GM13977 (cell line): Measurements from ENCODE around the gene WWOX.

Source experiments
- DNase-seq: peaks from one replicate; pipeline ENCODE4 v3.0.0; 2012; ENCODE audit warnings: low spot score
- in situ Hi-C: fragments of 300-500 bp; cut with MboI; formaldehyde crosslinking; loops from one replicate; pipeline ENCODE4 v1.12.0; 2022; ENCODE audit warnings: low sequenced_read_pairs, low pct_unique_long_range_greater_than_20kb, mixed read lengths, inconsistent platforms; ENCODE audit not compliant: unreplicated experiment
- TF ChIP-seq, protein P1 (sequence below): IDR thresholded peaks from 2 replicates; pipeline ENCODE4 v1.5.1; 2012; ENCODE audit warnings: mild to moderate bottlenecking, control low read depth; ENCODE audit not compliant: insufficient read depth; ENCODE audit errors: extremely low read depth, missing control alignments

WWOX gene

GRCh38 chr16:78900044-78900811 lies 800.8 kb downstream of the WWOX start:
- in situ Hi-C loops = no loop called here
- TF ChIP-seq, protein P1, sequence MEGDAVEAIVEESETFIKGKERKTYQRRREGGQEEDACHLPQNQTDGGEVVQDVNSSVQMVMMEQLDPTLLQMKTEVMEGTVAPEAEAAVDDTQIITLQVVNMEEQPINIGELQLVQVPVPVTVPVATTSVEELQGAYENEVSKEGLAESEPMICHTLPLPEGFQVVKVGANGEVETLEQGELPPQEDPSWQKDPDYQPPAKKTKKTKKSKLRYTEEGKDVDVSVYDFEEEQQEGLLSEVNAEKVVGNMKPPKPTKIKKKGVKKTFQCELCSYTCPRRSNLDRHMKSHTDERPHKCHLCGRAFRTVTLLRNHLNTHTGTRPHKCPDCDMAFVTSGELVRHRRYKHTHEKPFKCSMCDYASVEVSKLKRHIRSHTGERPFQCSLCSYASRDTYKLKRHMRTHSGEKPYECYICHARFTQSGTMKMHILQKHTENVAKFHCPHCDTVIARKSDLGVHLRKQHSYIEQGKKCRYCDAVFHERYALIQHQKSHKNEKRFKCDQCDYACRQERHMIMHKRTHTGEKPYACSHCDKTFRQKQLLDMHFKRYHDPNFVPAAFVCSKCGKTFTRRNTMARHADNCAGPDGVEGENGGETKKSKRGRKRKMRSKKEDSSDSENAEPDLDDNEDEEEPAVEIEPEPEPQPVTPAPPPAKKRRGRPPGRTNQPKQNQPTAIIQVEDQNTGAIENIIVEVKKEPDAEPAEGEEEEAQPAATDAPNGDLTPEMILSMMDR = no peak
- no peak for DNase-seq

DNA sequence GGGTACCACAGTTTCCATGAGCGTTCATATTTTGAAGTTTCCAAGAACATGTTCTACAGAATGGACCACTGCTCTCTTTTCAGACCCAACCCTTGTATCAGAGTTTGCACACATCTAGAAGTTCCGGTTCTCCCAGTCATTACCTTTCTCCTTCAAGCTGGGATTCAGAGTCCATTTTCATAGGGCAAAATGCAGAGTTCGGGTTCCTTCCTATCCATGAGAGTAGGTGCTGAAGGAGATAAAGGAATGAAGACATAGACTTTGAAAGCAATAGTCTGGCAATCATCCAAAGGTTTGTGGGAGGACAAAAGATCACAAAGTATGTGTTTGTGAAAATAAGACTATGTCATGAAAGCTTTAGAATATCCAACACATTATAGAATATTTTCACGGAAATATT lies 801.5 kb downstream of the WWOX start:
- no peak for DNase-seq
- in situ Hi-C loops = no loop called here
- TF ChIP-seq, protein P1 = no peak

DNA sequence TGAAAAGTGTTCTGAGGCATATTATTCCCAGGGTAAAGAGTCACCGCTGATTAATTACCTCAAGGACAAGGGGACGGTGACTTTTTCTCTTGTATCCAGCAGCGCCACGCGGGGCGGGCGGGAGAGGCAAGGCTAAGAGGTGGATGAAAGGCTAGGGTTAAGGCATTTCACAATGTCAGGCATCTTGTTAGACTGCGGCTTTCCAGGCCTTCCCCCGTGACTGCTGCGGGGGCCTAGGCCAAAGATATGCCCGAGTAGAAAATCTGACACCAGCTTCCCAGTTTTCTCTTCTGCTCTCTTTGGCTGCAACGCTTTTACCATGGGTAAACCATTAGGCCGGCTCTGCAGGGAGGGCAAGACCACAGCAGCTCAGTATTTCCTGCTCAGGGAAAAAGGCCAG lies 802.9 kb downstream of the WWOX start:
- TF ChIP-seq, protein P1 = no peak
- in situ Hi-C loops = no loop called here
- DNase-seq = no peak

DNA sequence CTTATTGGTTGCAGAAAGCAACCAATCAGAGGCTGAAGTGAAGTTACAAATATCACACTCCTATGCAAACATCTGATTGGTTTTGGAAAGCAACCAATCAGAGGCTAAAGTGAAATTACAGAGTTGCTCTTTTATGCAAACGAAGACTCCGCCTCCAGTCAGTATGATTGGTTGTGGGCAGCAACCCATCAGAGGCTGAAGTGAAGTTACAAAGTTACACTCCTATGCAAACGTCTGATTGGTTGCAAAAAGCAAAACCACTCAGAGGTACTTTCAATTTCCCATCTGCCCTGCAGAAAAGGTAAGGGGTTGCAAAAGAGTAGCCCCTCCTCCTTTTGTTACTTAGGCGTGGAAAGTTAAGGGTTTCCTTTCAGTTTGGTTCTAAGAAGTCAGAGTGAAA lies 803.8 kb downstream of the WWOX start:
- in situ Hi-C loops = no loop called here
- TF ChIP-seq, protein P1 = no peak
- DNase-seq = no peak

DNA sequence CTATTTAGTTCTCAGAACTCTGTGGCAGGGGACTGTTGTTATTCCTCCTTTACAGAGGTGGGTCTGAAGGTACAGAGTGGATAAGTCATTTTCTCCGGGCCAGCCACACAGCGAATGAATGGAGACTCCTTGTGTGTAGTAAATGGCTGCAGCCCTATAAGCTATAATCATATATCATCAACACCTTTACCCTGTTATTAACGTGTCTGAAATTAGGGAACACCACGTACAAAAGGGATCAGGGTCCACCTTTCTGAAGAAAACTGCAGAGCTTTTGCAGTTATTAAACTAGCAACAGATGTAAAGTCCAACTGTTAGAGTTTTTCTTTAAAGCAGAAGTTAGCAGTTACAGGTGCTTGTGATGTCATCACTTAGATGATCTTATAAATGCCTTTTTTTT lies 804.4 kb downstream of the WWOX start:
- no peak for DNase-seq
- in situ Hi-C loops = no loop called here
- TF ChIP-seq, protein P1 = no peak

DNA sequence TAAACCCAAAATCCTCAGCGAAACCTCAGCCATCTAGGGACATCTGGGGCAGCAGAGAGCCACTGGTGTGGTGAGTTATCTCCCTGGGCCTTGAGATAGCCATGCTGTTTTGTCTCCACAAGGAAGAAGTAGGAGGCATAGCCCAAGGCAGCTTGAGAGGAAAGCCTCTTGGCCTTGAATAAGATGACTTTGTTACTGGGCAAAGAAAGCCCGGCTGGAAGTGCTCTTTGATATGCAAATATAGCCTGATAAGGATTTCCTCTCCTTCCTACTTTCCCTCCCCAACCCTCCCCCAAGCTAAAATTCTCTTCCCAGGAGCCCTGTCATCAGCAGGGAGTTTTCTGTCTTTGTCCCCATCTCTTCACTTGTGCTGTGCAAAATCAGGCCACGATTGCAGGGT lies 806.7 kb downstream of the WWOX start:
- in situ Hi-C loops = no loop called here
- DNase-seq = no peak
- TF ChIP-seq, protein P1 = no peak
